ENCODE measurements around the gene HHIP. TPM values are rescaled to one million over a fixed set of nuclear protein-coding genes. Genes with fewer than 3 reads are reported as not detected.

HHIP gene
- 2.2 and 6.2 TPM in 2 replicates for total RNA-seq

GRCh38 chr4:144645631-144646522 lies at the start of gene HHIP:
Gene HHIP (plus strand): TSS chr4:144646156. CDS start chr4:144646676, 520 bp downstream.

